Epidermal melanocyte (primary cell): ENCODE measurements around the gene PKN2.
"Not testable (repeated sequence)": the region's sequence is repeated elsewhere in the genome, so short reads cannot be mapped to it uniquely, and the experiment has no call there.

Experiments
- DNase-seq: peaks from one replicate; pipeline ENCODE4 v3.0.0; 2011; ENCODE audit warnings: low spot score; ENCODE audit not compliant: insufficient read length

The PKN2 gene

GRCh38 chr1:88678405-88678804 lies 5.7 kb upstream of the PKN2 start:
- no peak for DNase-seq

DNA sequence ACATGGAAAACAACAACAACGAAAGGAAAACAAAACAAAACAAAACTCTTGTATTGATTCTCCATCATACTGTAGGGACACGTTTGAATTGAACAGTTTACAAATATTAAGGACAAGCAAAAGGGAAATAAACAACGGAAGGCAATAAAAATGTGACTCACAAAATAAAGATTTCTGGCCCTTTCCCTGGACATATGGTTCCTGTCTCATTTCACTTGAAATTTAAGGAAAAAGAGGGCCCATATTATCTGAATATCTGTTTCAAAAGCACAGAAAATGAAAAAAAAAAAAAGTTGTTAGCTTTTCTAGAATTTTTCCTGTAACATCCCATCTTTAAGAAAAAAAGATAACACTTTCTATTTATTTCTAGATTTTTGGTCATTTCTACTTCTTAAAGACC lies 3.6 kb upstream of the PKN2 start:
- no peak for DNase-seq

- DNase-seq: no peak
Measured at GRCh38 chr1:88680911-88681622, 3.0 kb upstream of the PKN2 start.

DNA sequence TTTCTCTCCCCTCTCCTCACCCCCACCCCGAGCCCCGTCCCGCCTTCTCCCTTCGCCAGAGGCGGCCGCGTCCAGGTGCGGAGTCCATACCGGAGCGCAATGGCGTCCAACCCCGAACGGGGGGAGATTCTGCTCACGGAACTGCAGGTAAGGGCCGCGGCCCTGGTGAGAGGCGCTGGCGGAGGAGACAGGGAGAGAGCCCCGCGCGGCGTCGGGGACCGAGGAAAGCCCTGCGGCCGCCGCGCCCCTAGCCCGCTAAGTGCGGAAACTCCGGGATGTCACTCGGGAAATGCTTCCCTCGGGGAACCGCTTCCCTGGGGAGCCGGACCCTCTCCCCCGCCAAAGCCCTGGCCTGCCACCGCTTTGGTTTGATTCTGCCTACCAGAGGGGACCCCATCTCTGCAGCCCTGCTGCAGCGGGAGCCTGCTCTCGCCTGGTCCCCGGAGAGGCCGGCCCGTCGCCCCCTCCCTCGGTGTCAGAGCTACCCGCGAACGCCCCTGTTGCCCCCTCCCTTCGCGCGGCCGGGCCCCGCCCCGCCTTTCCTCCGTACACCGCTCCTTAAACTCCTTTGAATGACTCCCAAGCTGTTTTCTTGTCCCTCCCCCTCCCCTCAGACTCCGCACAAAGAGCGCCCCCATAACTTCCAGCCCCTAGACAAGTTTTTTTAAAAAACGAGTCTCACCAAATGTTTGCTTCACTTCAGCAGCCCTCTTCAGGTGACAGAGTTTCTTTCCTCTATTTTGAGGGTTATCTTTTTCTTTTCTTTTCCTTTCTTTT lies 597 bp downstream of the PKN2 start:
- no peak for DNase-seq

GRCh38 chr1:88685259-88685620 lies 1.2 kb downstream of the PKN2 start:
- no peak for DNase-seq

- DNase-seq: no peak
Measured at GRCh38 chr1:88691540-88691939, 7.5 kb downstream of the PKN2 start.

DNA sequence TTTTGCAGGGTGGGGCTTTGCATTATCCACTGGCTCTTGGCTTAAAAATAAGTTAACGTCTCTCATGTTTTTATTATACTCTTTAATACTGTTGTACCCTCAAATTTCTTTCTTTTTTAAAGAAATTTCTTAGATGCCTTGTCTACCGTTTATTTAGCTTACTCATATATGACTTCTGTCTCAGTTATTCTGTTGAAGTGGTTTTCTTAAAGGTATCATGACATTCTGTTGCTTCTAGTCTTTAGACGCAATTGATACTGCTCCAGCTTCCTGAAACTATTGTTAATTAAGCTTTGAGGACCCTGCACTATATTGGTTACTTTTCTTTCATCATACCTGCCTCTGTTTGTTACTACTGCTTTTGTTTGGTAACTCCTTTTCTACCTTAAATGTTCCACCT lies 11.7 kb downstream of the PKN2 start:
- no peak for DNase-seq

DNA sequence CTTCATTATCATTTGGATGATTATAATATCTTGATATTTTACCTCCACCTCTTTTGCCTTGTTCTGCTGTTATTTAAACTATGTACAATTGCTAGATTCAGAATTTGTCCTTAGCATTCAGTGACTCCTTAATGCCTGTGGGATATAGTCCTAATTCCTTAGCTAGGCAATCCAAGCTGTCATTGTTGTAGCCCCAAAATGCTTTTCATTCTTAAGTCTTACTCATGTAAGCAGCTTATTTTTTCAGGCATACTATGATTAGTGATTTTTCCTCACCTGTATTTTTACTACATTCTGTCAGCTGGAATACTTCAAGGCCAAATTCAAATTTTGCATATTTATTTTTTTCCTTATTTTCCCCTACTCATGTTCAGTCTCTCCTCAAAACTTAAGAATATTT lies 13.4 kb downstream of the PKN2 start:
- no peak for DNase-seq

DNA sequence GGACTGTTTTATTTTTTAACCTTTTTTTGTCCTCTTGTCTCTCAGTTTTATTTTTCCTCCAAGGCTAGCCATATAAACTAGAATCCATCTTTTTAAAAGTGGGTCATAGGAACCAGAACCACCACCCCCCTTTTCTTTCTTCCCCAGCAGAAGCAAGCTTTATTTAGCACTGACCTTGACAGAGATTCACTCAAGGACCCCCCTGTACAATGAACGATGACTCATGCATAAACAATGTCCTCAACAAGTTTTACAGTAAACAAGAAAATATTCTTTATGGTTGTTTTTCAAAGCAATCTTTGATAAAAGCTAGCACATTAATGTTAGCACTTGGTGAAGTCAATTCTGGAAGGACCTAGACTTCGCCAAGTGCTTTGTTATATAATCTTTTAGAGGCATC lies 14.1 kb downstream of the PKN2 start:
- no peak for DNase-seq

- no peak for DNase-seq
Measured at GRCh38 chr1:88698764-88699163, 14.7 kb downstream of the PKN2 start.

DNA sequence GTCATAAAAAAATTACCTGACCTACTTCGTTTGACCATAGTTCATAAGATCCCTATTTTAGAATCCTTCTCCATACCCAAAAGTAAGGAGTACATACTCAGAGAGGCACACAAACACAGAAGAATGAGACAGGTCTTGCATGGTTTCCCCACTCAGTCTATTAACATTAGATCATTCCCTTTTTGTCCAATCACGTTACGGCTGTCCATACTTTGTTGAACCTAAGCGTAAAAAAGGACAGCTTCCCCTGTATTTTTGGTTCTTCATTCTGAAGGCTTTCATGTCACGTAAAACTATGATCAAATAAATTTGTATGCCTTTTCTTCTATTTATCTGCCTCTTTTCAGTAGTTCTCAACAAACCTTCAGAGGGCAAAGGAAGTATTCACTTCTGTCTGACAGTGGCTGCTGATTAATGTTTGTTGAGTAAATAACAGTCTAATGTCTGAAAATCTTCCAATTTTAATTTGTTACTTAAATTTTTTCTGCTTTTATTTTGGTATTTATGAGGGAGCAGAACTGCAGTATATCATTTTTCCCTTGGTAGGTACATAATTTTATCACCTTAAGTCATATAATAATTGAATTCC lies 16.4 kb downstream of the PKN2 start:
- no peak for DNase-seq

DNA sequence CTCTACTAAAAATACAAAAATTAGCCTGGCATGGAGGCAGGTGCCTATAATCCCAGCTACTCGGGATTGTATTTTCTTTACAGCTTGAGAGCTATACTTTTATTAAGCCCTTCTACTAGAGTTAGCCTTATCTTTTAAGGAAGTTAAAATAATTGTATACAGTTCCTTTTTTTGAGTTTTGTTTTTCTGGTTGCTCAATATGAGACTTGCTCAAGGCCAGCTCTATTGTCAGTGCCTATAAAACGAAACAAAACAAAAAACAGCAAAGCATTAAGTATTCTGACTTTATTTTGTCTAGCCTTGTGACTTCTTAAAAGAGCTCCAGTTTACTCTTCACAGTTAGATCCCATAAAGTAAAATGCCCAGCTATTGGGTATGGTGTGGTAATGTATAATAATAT lies 17.2 kb downstream of the PKN2 start:
- DNase-seq: no peak

DNA sequence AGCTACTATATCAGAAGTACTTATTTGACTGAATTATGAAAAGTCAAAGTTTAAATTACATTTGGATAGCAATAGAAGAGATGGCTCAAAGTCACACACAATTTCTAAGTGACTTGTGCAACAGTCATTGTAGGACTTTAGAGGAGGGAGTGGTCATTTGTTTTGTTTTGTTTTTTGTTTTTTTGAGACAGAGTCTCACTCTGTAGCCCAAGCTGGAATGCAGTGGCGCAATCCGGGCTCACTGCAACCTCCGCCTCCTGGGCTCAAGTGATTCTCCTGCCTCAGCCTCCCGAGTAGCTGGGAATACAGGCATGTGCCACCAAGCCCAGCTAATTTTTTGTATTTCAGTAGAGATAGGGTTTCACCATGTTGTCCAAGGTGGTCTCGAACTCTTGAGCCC lies 17.7 kb downstream of the PKN2 start:
- not testable (repeated sequence) for DNase-seq

DNA sequence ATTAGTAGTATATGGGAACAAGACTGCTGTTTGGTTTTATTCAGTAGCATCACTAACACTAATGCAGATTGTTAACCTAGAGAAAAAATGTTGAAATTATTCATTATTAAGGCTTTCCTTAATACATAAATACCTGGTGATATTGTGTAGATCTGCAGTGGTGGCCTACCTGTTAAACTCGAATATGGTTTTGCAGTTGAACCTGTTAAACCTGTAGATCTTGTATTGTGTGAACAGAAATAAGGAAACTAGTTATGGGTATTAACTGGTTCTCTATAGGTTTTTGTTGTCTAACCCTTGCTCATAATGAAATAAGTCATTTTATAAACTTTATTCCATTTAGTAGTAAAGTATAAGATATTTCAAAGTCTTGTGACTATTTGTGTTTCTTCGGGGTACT lies 23.9 kb downstream of the PKN2 start:
- no peak for DNase-seq

GRCh38 chr1:88712907-88713306 lies 28.8 kb downstream of the PKN2 start:
- DNase-seq: not testable (repeated sequence)

- not testable (repeated sequence) for DNase-seq
Measured at GRCh38 chr1:88716571-88716970, 32.5 kb downstream of the PKN2 start.

DNA sequence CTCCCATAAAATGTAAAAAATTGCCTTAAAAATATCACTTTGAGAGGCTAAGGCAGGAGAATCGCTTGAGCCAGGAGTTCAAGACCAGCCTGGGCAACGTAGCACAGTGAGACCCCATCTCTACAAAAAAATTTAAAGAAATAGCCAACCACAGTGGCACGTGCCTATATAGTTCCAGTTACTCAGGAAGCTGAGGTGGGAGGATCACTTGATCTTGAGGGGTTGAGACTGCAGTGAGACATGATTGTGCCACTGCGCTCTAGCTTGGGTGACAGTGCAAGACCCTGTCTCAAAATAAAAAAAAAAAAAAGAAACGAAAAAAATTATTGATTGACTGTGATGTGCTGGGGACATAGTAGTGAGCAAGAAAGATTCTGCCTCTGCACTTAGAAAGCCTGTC lies 38.4 kb downstream of the PKN2 start:
- no peak for DNase-seq

GRCh38 chr1:88726697-88727096 lies 42.6 kb downstream of the PKN2 start:
- DNase-seq: no peak

DNA sequence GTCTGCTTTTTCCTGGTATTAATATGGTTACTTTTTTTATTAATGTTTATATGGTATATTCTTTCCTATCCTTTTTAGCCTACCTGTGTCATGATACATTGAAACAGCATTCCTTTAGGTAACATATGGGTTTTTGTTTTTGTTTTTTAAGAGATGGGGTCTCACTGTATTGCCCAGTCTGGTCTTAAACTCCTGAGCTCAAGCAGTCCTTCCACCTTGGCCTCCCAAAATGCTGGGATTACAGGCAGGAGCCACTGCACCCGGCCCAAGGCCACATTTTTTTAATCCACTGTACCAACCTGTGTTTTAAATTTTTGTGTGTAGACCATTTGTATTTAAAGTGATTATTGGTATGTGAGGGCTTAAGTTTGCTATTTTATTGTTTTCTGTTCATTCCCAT lies 43.1 kb downstream of the PKN2 start:
- no peak for DNase-seq

GRCh38 chr1:88729297-88729696 lies 45.2 kb downstream of the PKN2 start:
- DNase-seq: no peak

- DNase-seq: no peak
Measured at GRCh38 chr1:88730132-88730675, 46.1 kb downstream of the PKN2 start.

- DNase-seq: no peak
Measured at GRCh38 chr1:88730995-88731394, 46.9 kb downstream of the PKN2 start.
